DND-41 (cell line): Measurements from ENCODE around the gene UNK.
"Not testable (repeated sequence)": the region's sequence is repeated elsewhere in the genome, so short reads cannot be mapped to it uniquely, and the experiment has no call there.

Experiments used
- CTCF ChIP-seq: IDR thresholded peaks from 2 replicates; pipeline ENCODE4 v1.5.1; 2012; ENCODE audit warnings: borderline replicate concordance, low read length, moderate library complexity, mild to moderate bottlenecking; ENCODE audit not compliant: poor library complexity, severe bottlenecking; ENCODE audit errors: extremely low read depth
- EZH2 ChIP-seq: IDR thresholded peaks from 3 replicates; pipeline ENCODE4 v1.6.1; 2012; ENCODE audit warnings: borderline replicate concordance, low read depth, mild to moderate bottlenecking, moderate library complexity, low read length, inconsistent platforms; ENCODE audit not compliant: severe bottlenecking

- TF ChIP-seq CTCF, EZH2: not testable (repeated sequence)
Measured at GRCh38 chr17:75859358-75859757, 74.8 kb downstream of the UNK start.
